Frontal cortex (tissue), 4 donors: ENCODE results near the gene RNF220. TPM values are rescaled to one million over a fixed set of nuclear protein-coding genes. Genes with fewer than 3 reads are reported as not detected.
"Not testable (repeated sequence)": the region's sequence is repeated elsewhere in the genome, so short reads cannot be mapped to it uniquely, and the experiment has no call there.

Source experiments
- DNase-seq, 2 donors: peaks; one replicate each; pipeline ENCODE4 v3.0.0; 2012; ENCODE audit warnings: low spot score in 2 of 2
- FAIRE-seq: peaks from 2 replicates; lab custom pipeline; 2012; peaks lifted over from hg19 to GRCh38; lab: Jason Lieb, UNC
- total RNA-seq: library from RNA; depleted of rRNA; stranded (reverse); fragments of >200 nt; gene quantifications from one replicate; pipeline ENCODE4 v1.2.3, GENCODE V29; 2014
- donor health status: control.
- donor health status: control.
- donor health status: control.

The RNF220 gene
- total RNA-seq, 1 donor from 2014 or later = 48.1 TPM

- FAIRE-seq = no peak
- DNase-seq = no peak
Measured at GRCh38 chr1:44481701-44482100, 76.6 kb downstream of the RNF220 start.

- no peak for FAIRE-seq
- no peak for DNase-seq
Measured at GRCh38 chr1:44483089-44483874, 78.2 kb downstream of the RNF220 start.

- no peak for FAIRE-seq
- DNase-seq = no peak
Measured at GRCh38 chr1:44484155-44484688, 79.2 kb downstream of the RNF220 start.

GRCh38 chr1:44485229-44485933 lies 80.3 kb downstream of the RNF220 start:
- DNase-seq = peak in 1 of 2 donors; percentile 32
- FAIRE-seq = no peak

GRCh38 chr1:44485934-44486460 lies 80.9 kb downstream of the RNF220 start:
- FAIRE-seq (no peak), DNase-seq (no peak)

GRCh38 chr1:44489481-44489880 lies 84.4 kb downstream of the RNF220 start:
- FAIRE-seq (no peak), DNase-seq (no peak)

- FAIRE-seq = no peak
- DNase-seq = no peak
Measured at GRCh38 chr1:44496541-44497171, 91.6 kb downstream of the RNF220 start.

GRCh38 chr1:44497422-44498170 lies 92.5 kb downstream of the RNF220 start:
- no peak for DNase-seq
- FAIRE-seq = no peak

GRCh38 chr1:44499306-44499705 lies 94.3 kb downstream of the RNF220 start:
- FAIRE-seq (no peak), DNase-seq (no peak)

- DNase-seq (peak; percentile 27 to 42), FAIRE-seq (no peak)
Measured at GRCh38 chr1:44500181-44501046, 95.4 kb downstream of the RNF220 start.

GRCh38 chr1:44501047-44501890 lies 96.2 kb downstream of the RNF220 start:
- FAIRE-seq (no peak), DNase-seq (peak in 1 of 2 donors; percentile 31)

- DNase-seq, FAIRE-seq: not testable (repeated sequence)
Measured at GRCh38 chr1:44502823-44503222, 97.8 kb downstream of the RNF220 start.

GRCh38 chr1:44503625-44504024 lies 98.6 kb downstream of the RNF220 start:
- DNase-seq = no peak
- FAIRE-seq = no peak

- no peak for FAIRE-seq
- no peak for DNase-seq
Measured at GRCh38 chr1:44505210-44505993, 100.3 kb downstream of the RNF220 start.

GRCh38 chr1:44507490-44508396 lies 102.7 kb downstream of the RNF220 start:
- DNase-seq (peak in 1 of 2 donors; percentile 24), FAIRE-seq (peak; percentile 10)

GRCh38 chr1:44508397-44508745 lies 103.3 kb downstream of the RNF220 start:
- DNase-seq (no peak), FAIRE-seq (no peak)
